CD4-positive, alpha-beta T cell treated with Interferon alpha-2 for 1 hour (primary cell): ENCODE measurements around the gene FOXP1.

Source experiments
- DNase-seq, 2 donors: peaks; one replicate each; pipeline ENCODE4 v3.0.0-alpha.2; 2020 to 2022

Gene FOXP1

GRCh38 chr3:71319771-71320170, 263.8 kb downstream of the FOXP1 start:
- no peak for DNase-seq

DNA sequence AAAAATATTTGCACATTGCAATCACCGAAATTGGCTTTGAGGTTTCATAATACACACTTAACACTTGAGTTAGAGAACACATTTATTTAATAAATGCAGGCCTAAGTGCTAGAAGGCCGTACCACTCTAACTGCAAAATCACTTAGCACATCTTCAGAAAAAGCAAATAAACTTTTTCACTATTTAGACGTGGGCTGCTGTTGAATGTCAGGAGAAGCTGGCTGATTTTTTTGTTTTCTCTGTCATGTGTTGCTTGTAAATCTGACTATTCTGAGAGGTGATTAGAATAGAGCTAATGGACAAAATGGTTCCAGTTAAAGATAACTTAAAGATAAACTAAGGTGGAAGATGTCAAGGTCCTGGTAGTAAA, 265.1 kb downstream of the FOXP1 start:
- no peak for DNase-seq

DNA sequence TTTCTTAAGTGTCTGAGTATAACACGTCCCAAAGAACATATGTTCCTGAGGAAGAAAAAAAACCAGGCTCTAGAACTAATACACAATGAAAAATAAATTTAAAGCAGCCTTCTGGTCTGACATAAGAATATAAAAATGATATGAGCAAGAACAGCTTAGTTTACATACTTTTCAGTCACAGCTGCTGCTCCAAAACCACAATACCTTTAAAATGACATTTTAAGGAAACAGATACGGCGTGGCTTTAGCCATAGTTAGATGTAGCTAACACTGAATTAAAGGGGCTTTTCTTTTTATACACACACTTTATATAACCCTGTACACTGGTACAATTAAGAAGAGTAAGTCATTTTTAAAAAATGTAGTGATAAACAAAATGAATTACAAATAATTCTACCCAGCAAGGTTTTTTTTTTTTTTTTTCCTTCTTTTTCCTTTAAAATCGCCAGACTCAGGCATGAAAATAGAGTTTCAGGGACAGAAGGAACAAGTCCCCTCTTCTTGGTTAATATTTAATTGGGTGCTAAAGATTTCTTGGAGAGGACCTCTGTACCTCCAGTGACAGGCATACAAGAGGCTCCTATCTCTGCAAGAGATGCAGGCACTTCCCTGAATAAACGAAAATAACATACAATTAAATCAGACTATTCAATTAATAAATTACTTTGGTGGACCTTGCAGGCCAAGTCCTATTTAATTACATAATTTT, 265.6 kb downstream of the FOXP1 start:
- no peak for DNase-seq

DNA sequence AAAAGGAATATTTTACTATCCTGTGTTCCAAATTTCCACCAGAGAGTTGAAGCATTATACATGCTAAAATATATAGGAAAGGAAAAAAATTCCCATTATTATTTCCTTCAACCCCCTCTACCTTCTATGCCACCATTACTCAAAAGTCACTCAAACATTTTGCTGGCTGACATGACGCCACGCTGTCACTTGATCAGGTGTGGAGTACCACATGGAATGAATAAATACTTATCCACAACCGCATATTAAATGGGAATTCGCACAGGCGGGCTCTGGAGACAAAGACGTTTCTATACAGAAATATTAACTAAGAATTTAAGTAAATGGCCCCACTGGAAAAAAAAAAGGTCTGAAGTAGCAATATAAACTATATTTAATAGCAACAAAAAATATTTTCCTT, 266.4 kb downstream of the FOXP1 start:
- DNase-seq = no peak

DNA sequence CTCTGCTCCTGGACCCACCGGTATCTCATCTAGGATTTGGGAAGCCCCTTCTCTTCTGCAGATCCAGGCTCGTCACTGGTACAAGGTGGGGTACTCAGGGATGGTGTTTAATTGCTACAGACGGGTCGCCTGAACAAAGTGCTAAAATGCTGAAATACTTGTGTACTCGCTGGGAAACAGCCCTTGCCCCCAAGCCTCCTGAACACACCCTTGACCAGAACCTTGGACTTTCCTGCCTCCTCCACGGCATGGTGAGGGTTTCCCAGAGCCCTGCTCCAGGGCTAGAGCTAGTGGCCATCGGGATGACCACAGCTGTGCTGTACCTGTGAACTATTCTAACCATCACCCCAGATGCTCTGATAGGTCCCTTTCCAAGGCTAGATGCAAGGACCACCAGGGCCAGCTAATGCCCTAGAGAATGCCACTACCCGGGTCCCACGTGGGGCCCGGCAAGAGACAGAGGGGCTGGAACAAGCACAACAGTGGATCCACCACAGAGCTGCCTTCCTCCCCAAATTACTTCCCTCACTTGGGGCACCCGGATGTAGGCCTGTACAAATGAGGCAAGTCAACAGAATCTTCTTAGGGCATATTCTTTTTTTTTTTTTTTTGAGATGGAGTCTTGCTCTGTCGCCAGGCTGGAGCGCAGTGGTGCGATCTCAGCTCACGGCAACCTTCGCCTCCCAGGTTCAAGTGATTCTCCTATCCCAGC, 267.3 kb downstream of the FOXP1 start:
- DNase-seq = no peak

GRCh38 chr3:71315431-71315830, 268.1 kb downstream of the FOXP1 start:
- DNase-seq = no peak

DNA sequence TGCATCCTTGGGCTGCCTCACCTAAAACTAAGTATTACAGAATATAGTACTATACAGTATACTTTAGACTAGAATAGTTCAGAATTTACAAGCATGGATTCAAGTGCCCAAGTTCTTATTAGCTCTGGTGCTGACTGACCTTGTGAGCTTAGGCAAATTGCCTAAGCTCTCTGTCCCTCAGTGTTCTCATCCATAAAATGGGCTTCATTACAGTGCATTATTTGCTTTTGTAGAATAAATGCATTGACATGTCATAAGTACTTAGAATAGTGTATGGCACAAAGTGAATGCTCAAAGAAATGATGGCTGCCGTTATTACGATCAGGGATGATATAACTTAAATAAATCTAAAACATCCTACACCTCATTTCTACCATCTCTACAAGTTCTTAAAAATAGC, 269.7 kb downstream of the FOXP1 start:
- no peak for DNase-seq

DNA sequence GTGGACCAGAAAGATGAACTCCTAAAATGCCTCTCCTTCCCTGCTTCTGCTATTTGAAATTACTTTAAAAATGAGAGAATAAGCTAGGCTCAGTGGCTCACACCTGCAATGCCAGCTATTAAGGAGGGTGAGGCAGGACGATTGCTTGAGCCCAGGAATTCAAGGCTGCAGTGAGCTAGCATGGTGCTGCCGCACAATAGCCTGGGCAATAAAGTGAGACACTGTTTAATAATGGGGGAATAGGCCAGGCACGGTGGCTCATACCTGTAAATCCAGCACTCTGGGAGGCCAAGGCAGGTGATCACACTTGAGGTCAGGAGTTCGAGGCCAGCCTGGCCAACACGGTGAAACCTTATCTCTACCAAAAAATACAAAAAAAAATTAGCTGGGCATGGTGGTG, 271.1 kb downstream of the FOXP1 start:
- no peak for DNase-seq

- DNase-seq = no peak
Measured at GRCh38 chr3:71311661-71312046, 271.9 kb downstream of the FOXP1 start.

- no peak for DNase-seq
Measured at GRCh38 chr3:71310980-71311660, 272.4 kb downstream of the FOXP1 start.

DNA sequence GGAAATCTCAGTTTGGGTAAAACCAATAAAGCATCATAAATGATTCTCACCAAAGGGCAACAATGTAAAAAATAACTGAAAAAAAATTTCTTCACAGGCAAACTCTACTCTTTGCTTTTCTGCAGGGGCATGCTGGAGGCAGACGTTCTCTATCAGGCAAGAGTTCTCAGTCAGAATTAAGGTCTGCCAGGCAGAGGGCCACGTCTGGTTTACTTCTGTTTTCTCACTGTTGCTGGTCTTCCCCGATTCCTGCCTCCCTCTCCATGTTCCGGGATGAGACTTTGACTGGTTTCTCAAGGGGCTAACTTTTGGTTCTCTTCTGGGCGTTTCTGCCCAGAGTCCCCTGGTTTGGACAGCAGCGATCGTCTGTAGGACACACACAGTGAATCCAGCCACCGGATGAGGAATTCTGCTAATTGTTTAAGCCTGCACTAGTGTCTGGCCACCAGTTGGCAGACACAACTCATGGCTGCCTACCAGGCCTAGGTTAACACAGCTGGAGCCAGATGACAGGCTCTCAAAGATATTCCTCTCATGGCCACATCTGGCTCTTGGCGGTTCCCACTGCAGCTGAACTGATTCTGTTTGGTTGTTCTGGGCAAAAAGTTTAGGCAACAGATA, 273.1 kb downstream of the FOXP1 start:
- DNase-seq = no peak

GRCh38 chr3:71309886-71310285, 273.6 kb downstream of the FOXP1 start:
- no peak for DNase-seq

GRCh38 chr3:71309342-71309741, 274.2 kb downstream of the FOXP1 start:
- DNase-seq = peak in 1 of 2 donors; percentile 34

- no peak for DNase-seq
Measured at GRCh38 chr3:71308836-71309235, 274.7 kb downstream of the FOXP1 start.

GRCh38 chr3:71307991-71308697, 275.4 kb downstream of the FOXP1 start:
- DNase-seq = no peak

DNA sequence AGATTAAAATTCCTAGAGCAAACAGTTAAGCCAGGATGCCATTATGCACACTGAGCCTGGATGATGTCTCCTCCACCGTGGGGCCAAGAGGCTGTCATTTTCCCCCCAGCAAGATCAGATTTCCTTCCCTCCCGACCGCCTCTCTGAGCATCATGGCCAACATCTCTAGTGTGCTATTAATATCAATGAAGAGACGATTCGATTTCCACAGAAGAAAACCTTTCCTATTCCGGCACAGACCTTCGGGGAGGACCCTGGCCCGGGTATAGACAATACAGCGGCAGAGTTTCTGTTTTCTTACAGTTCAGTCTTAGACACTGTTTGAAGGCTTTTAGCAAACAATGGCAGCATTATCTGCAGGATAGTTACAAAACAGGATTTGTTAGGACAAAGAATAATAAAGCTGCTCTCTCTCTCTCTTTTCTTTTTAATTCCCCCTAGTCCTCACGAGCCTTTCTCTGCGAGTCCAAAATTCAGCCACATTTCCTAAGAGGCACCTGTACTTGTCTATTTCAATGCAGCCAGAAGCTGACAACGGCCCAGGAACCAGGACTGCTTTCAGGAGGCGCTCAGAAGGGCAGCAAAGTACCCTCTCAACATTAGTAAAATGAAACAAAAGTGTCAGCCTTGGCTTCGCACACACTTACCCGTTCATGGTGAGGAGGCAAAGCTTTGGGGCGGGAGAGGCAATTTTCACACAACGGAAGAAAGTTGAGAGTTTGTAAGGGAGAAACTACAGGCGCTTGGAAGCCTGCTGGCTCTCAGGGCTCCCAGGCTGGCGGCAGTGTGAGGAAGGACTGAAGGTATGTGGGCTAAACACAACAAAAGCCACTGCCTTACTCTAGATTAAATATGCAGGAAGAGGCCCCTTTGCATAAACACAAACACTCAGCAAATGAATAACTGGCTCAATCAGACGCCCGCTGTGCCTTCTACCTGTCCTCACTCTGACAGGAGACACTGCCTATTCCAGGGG, 278.0 kb downstream of the FOXP1 start:
- peak in 1 of 2 donors; percentile 26 for DNase-seq

GRCh38 chr3:71304684-71305083, 278.8 kb downstream of the FOXP1 start:
- DNase-seq = peak in 1 of 2 donors; percentile 32

DNA sequence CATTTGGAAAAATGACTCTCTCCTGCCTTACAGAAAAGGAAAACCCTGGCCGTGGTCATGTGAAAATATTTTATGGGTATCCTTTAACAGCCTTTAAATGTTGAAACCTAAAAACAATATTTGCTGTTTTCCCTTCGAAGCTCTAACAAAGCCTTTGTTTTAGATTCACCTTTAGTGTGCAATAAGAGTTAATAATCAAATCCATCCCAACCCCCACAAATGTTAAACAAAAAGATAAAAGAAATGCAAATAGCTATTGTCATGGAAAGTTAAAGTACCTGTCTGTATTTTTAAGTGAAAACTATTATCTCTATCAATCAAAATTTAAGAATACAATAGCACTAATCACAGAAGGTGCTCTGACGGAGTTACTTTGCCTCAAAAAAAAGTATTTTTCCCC, 279.3 kb downstream of the FOXP1 start:
- no peak for DNase-seq

DNA sequence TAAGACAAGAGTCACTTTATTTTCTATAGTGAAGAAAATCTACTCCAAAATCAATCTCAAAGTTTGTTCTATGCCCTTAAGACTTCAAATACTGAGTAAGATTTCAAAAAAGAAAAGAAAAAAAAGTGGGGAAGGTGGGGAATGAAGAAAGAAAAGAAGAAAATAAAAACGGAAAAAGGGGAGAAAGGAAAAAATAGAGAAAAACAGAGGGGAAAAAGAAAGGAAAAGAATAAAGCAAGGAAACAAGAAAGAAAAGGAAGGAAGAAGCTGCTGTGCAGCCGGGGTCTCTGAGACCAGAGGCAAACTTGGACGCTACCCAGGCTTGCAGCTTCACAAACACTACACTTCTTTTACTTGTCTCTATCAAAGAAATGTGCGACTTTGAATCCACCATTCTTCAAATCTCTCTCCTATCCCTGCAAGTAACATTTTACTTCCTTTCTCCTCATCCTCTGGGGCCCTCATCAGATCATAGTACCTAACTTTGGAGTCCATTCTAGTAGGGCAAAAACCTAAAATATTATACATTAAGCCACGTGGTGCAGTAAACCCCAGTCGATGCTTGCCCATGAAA, 279.8 kb downstream of the FOXP1 start:
- no peak for DNase-seq

DNA sequence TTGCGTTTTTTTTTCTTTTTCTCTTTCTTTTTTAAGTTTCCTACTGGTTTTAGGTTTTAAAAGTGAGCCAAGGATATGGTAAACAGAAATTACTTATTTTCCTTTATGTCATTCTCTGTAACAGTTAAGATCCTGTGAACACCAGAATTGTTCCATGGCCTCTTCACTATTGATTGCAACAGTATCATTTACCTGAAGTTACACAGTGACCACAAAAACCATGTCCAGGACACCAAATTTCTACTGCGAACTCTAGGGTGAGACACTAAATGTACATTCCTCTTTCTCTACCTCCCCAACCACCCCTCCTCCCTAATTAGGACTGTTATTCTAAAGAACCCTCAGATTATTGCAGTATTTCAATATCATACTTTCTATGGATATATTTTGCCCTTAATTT, 280.9 kb downstream of the FOXP1 start:
- DNase-seq = no peak

- DNase-seq = no peak
Measured at GRCh38 chr3:71300951-71301393, 282.6 kb downstream of the FOXP1 start.
